Choroid plexus epithelial cell (primary cell): Measurements from ENCODE around the gene PLEKHH2.

ENCODE experiments used
- DNase-seq: peaks from one replicate; pipeline ENCODE4 v3.0.0-alpha.2; 2010; ENCODE audit warnings: low read depth
- H3K4me3 ChIP-seq: 2 replicates; pipeline ENCODE4 v1.5.1; 2011; ENCODE audit warnings: low read depth, mild to moderate bottlenecking, control low read depth, low read length, moderate library complexity
- TF ChIP-seq, protein P1 (sequence below): conservative IDR thresholded peaks from 2 replicates; pipeline ENCODE4 v1.5.1; 2011; ENCODE audit warnings: low read depth, mild to moderate bottlenecking, control low read depth, inconsistent platforms, low read length, moderate library complexity

PLEKHH2 gene

DNA sequence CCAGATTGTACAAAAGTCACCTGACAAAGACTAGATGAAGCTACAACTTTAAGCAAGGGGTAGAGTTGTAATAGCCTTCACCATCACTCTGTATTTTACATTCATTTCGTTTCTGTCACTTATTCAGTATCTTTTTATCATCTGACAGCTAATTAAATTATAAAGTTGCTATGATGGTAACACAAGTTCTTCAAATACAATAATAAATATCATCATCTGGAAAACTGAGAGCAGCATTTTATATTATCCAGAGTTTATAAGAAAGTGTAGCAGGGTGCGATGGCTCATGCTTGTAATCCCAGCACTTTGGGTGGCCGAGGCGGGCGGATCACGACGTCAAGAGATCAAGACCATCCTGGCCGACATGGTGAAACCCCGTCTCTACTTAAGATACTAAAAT, 157.9 kb downstream of the PLEKHH2 start:
- TF ChIP-seq, protein P1, sequence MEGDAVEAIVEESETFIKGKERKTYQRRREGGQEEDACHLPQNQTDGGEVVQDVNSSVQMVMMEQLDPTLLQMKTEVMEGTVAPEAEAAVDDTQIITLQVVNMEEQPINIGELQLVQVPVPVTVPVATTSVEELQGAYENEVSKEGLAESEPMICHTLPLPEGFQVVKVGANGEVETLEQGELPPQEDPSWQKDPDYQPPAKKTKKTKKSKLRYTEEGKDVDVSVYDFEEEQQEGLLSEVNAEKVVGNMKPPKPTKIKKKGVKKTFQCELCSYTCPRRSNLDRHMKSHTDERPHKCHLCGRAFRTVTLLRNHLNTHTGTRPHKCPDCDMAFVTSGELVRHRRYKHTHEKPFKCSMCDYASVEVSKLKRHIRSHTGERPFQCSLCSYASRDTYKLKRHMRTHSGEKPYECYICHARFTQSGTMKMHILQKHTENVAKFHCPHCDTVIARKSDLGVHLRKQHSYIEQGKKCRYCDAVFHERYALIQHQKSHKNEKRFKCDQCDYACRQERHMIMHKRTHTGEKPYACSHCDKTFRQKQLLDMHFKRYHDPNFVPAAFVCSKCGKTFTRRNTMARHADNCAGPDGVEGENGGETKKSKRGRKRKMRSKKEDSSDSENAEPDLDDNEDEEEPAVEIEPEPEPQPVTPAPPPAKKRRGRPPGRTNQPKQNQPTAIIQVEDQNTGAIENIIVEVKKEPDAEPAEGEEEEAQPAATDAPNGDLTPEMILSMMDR = no peak
- DNase-seq = no peak

DNA sequence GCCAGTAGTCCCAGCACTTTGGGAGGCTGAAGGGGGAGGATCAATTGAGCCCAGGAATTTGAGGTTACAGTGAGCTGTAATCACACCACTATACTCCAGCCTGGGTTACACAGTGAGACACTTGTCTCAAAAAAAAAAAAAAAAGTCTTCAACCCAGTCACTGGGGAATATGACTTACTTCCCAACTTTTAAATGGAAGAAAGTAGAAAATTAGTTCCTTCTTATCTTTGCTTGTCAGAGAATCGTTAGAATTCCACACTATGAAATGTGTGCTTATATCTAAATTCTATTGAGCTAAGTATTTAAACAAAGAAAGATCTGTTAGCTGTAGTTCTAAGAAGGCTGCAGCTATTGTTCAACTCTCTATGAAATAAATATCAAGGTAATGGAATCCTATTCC, 159.1 kb downstream of the PLEKHH2 start:
- TF ChIP-seq, protein P1 = no peak
- no peak for DNase-seq
- H3K4me3 ChIP-seq = no peak overlapping the region

More for the DNA sequence above, 157.9 kb downstream of the PLEKHH2 start:
- H3K4me3 ChIP-seq = no peak overlapping the region

DNA sequence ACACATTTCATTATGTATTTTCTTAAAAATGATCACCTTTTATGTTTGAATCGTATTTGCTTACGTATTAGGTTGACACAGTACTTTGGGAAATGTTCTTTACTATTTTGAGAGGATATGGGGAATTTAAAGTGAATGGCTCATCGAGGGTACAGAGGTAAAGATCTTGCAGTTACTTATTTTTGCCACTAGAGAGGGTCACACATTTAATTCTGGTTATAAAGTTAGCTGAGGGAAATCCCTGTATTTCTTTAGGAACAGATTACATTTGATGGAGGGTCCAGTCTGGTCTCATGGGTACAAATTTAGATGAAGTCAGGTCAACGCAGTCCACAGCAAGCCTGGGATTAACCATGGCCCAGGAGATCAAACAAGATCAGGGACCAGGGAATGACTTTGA, 161.2 kb downstream of the PLEKHH2 start:
- DNase-seq = peak; percentile 22
- H3K4me3 ChIP-seq = no peak overlapping the region
- TF ChIP-seq, protein P1 = peak; percentile 41

DNA sequence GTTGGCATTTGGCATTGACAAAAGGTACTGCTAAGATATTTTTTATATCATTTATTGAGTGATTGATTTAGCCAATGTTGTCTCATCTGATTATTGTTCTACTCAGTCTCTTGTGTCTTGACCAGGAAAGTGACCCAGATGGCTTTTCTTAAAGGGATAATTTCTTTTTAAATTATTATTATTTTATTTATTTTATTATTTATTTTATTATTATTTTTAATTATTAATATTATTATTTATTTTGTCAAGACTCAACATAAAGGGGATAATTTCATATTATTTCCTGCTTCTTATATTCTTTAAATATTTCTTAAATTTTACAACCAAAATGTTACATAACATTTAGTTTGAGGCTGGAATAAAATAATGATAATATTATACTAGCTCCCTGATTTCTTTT, 163.8 kb downstream of the PLEKHH2 start:
- H3K4me3 ChIP-seq = no peak overlapping the region
- no peak for DNase-seq
- TF ChIP-seq, protein P1 = no peak

DNA sequence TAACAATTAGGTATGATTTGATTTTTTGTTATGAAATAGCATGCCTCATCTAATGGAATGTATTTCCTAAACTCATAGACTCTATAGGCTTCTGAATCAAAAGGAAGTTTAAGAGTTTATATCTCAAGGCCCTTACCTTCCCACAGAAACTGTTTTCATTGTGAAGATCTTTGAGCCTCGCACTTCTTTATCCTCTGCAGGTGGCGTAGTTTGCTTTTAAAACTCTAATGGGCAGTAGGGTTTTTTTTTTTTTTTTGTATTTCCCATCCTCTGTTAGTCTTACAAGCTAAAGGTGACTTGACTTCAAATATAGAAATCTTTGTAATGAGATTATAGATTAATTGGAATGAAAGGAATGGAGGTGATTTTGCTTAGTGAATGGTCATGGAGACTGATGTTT, 165.1 kb downstream of the PLEKHH2 start:
- DNase-seq = no peak
- no peak overlapping the region for H3K4me3 ChIP-seq
- TF ChIP-seq, protein P1 = no peak

DNA sequence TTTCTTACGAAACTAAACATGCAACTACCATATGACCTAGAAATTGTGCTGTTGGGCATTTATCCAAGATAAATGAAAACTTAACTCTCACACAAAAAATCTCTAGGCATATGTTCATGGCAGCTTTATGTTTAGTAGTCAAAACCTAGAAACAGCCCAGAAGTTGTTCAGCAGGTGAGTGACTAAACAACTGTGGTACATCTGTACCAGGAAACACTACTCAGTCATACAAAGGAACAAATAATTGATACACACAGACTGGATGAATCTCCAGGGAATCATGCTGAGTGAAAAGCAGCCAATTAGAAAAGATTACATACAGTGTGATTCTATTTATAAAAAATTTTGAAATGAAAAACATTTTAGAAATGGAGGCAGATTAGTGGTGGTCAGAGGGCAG, 166.1 kb downstream of the PLEKHH2 start:
- DNase-seq = peak; percentile 59
- TF ChIP-seq, protein P1 = no peak
- no peak overlapping the region for H3K4me3 ChIP-seq

DNA sequence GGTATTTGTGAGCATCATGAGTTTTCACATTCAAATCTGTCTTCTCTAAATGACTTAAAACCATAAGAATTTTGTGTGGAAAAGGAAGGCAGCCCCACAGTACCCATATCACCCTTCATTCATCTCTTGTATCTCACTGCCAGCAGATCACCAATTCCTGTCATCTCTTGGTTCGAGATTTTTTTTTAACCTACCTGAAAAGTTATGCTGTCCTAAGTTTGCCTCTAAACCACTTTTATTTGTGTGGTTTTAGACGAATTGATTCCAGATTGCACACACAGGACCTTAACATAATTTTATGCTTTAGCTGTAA, 169.6 kb downstream of the PLEKHH2 start:
- TF ChIP-seq, protein P1 = no peak
- no peak for DNase-seq
- no peak overlapping the region for H3K4me3 ChIP-seq
